Medulla oblongata (tissue), 1 donor: ENCODE data around the gene SPOCD1.

Source experiments
- DNase-seq: peaks from one replicate; pipeline ENCODE4 v3.0.0-alpha.2; 2015; ENCODE audit errors: extremely low spot score

Gene SPOCD1

GRCh38 chr1:31815752-31816500 is at the start of gene SPOCD1:
Gene SPOCD1, minus strand, starts transcription at chr1:31816022. Its CDS starts 689 bp downstream, at chr1:31815333.
- DNase-seq = no peak

DNA sequence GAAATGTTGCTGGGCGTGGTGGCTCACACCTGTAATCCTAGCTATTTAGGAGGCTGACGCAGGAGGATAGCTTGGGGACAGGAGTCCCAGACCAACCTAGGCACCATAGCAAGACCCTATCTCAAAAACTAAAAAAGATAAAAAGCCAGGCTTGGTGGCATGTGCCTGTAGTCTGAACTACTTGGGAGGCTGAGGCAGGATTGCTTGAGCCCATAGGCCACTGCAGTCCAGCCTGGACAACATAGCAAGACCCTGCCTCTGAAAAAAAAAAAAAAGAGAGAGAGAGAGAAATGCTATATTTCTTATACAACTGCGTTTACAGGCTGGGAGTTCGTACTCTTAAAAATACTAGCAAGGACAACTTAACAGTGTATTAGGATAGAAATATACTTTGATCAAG is 46.2 kb upstream of the SPOCD1 start:
- DNase-seq = no peak

- no peak for DNase-seq
Observed at GRCh38 chr1:31861346-31861745, 45.5 kb upstream of the SPOCD1 start.

DNA sequence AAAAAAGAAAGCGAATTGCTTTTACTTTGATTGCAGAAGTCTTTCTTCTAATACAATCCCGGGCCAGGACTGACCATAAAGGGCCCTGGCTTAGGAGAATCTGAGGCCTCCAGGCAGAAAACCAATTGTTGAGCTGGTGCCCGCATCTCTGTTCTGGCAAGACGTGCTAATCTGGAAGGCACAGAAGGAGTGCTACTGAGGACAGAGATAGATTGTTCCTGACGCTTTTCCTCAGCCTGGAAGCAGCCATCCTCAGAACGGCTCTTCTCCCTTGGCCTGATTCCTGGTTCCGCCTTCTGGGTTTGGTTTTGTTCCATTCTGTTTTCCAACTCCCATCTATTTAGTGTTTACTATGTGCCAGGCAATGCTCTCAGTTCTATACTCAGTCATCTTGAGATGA is 44.8 kb upstream of the SPOCD1 start:
- no peak for DNase-seq

- no peak for DNase-seq
Observed at GRCh38 chr1:31859719-31860118, 43.9 kb upstream of the SPOCD1 start.

- DNase-seq = no peak
Observed at GRCh38 chr1:31859044-31859443, 43.2 kb upstream of the SPOCD1 start.

DNA sequence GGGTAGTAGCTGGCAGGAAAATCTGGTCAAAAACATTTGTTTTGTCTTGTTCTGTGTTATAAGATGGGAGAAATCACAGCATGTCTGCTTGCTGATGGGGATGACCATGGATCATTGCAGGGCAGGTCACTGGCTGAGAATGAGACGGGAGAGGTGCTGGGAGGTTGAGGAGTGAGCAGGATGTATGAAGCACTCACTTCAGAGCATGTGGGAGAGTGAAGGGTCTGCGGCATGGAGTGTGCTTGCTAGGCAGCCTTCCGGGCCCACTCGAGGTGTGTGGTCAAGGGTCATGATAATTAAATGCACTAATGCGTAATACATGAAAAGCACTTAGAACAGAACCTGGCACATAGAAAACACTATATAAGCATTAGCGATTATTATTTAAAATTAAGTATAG is 42.0 kb upstream of the SPOCD1 start:
- no peak for DNase-seq

- no peak for DNase-seq
Observed at GRCh38 chr1:31856140-31856539, 40.3 kb upstream of the SPOCD1 start.

DNA sequence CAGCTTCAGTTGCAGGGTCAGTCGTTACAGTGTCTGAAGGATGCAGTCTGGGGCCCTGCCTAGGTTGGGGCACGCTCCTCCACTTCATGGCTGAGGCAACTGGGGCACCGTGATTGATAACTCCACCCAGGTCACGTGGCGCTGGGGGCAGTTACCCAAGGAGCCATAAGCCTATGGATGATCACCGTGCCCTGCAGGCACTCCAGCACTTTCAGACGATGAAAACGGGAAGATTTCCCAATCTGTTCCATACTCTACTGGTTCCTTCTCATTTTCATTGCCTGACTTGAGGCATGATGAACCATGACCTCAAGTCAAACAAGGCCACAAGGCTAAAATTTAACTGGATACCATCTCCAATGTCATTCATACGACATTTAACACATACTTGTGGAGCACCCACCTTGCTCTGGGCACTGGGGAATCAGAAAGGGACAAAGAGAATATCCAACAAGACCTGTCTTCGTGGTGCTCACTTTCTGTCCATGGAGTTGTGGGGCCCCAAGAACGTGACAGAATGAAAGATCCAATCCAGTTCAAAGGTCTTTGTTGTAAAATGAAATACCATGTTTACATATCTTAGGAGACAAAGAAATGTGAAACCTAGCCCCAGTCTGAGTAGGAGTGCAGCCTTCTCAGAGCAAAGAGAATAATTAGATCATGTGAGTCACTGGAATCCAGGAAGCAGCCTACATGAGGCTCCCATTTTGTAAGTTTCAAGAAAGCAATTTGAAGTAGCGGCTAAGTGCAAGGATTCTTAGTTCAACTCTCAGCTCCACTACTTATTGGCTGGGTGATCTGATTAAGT is 39.4 kb upstream of the SPOCD1 start:
- no peak for DNase-seq

GRCh38 chr1:31849653-31850052 is 33.8 kb upstream of the SPOCD1 start:
- DNase-seq = no peak

- DNase-seq = no peak
Observed at GRCh38 chr1:31848381-31848897, 32.6 kb upstream of the SPOCD1 start.

DNA sequence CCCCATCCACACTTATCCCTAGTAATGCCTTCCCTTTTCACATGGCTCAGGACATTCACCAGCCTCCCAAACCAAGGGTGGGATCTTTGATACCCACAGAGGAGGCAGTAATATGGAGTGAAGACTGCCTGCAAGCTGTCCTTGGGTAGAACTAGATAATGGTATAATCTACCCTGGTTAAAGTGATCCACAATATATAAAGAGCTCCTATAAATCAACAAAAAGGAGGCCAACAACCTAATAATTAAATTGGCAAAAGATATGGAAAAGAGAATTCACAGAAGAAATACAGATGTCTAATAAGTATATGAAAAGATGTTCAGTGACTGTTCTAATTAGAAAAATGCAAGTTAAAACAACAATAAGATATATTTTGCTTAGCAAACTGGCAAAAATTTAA is 30.7 kb upstream of the SPOCD1 start:
- DNase-seq = no peak

DNA sequence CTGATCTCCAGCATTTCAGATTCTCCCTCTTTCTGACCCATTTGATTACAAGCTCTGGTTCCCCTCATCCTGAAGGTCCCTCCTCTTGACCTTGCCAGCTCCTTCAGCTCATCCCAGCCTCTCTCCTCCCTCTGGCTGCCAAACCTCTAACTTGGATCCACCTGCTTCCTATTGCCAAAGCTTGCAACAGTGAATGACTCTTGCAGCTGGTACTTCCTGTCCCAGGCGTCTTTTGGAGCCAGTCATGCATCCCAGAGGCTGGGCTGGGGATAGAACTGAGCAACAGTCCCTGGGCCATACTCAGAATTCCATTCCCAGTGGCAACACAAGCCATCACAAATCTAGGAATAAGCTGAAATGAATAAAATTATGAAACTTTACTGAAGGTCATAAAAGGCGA is 27.7 kb upstream of the SPOCD1 start:
- DNase-seq = peak; percentile 75

- no peak for DNase-seq
Observed at GRCh38 chr1:31839662-31840343, 24.0 kb upstream of the SPOCD1 start.

GRCh38 chr1:31837451-31838158 is 21.8 kb upstream of the SPOCD1 start:
- no peak for DNase-seq

DNA sequence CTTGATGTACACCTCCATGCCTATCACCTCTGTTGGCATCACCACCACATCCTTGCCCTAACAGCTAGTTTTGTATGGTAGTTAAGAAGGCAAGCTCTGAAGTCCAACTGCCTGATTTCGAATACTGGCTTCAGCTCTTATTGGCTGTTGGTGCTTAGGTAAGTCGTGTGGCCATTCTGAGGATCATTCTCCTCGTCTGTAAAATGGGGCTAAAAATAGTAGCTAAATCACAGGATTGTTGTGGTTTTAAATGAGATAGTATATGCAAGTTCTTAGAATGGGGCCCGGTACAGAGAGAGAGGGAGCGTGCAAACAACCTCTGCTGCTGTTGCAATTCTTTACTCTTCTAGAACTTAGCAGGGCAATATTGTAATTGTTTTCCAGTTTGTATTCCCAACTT is 20.8 kb upstream of the SPOCD1 start:
- DNase-seq = no peak

- no peak for DNase-seq
Observed at GRCh38 chr1:31835415-31835814, 19.6 kb upstream of the SPOCD1 start.

- DNase-seq = no peak
Observed at GRCh38 chr1:31834501-31834900, 18.7 kb upstream of the SPOCD1 start.

GRCh38 chr1:31831397-31832378 is 15.9 kb upstream of the SPOCD1 start:
- no peak for DNase-seq

DNA sequence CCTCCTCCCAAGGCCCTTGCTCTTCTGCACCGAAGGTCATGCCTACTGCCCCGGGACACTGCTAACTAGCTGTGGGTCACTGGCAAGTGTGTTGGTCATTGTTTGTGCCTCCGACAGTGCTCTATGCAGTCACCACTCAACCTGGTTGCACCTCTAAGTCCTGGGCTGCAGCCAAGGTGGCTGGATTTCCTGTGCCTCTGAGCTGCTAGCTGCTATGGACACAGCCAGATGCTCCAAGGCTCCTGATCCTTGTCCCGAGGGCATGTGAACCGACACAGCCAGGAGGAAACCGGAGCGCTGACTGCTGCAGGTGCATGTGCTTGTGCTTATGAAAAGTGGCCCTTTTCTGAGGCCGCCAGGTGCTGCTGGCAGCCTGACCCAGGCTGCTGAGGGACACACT is 14.7 kb upstream of the SPOCD1 start:
- no peak for DNase-seq

DNA sequence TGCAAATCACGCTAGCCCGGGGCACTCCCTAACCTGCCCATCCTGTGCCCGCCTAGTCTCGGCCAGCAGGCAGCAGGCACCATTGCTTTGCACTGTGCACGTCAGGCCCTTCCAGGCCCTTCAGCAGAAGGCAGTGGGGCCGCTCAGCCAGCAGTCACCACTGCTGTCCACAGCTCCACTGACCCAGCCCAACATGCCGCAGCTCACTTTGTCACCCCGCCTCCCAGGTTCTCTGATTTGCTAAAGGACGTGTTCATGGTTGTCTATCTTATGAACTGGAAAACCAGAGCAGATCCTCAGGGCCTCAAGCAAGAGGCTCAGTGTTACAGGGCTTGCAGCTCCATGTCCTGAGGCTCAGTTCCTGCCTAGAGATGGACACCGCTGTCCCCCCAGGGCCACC is 14.2 kb upstream of the SPOCD1 start:
- no peak for DNase-seq
